Neuronal stem cell (in vitro differentiated cells): Measurements from ENCODE around the gene RRP1.

Experiments
- DNase-seq: peaks from one replicate; pipeline ENCODE4 v3.0.0-alpha.2; 2013; ENCODE audit warnings: low spot score
- H2AFZ ChIP-seq: one replicate; pipeline ENCODE4 v1.6.1; 2013; ENCODE audit warnings: mild to moderate bottlenecking, low read length, inconsistent platforms
- H2AK5ac ChIP-seq: 2 replicates; pipeline ENCODE4 v1.6.1; 2013; ENCODE audit warnings: low read depth, mild to moderate bottlenecking, inconsistent platforms, low read length, moderate library complexity, mixed read lengths
- H2BK120ac ChIP-seq: 2 replicates; pipeline ENCODE4 v1.6.1; 2013; ENCODE audit warnings: low read depth, mild to moderate bottlenecking, inconsistent platforms, low read length, moderate library complexity, mixed read lengths
- H2BK12ac ChIP-seq: one replicate; pipeline ENCODE4 v1.6.1; 2013; ENCODE audit warnings: low read length, inconsistent platforms
- H2BK15ac ChIP-seq: 2 replicates; pipeline ENCODE4 v1.6.1; 2013; ENCODE audit warnings: mild to moderate bottlenecking, low read length, inconsistent platforms, mixed read lengths
- H2BK5ac ChIP-seq: one replicate; pipeline ENCODE4 v1.6.1; 2013; ENCODE audit warnings: inconsistent platforms, mild to moderate bottlenecking, low read length, moderate library complexity
- H3K14ac ChIP-seq: one replicate; pipeline ENCODE4 v1.6.1; 2013; ENCODE audit warnings: low read length, inconsistent platforms
- H3K18ac ChIP-seq: 2 replicates; pipeline ENCODE4 v1.6.1; 2013; ENCODE audit warnings: low read length, inconsistent platforms
- H3K23ac ChIP-seq: 2 replicates; pipeline ENCODE4 v1.6.1; 2013; ENCODE audit warnings: low read depth, mild to moderate bottlenecking, mixed read lengths, low read length, inconsistent platforms; ENCODE audit not compliant: poor library complexity
- H3K27ac ChIP-seq: replicated peaks from 3 replicates; pipeline ENCODE4 v1.5.1; 2013; ENCODE audit warnings: low read length, inconsistent platforms
- H3K27me3 ChIP-seq, 3 experiments: 2 replicates each; pipeline ENCODE4 v1.6.1; 2013; ENCODE audit warnings: low read length in 3 of 3, mild to moderate bottlenecking in 2 of 3, inconsistent platforms in 1 of 3, low read depth in 1 of 3, mixed read lengths in 1 of 3, moderate library complexity in 1 of 3; ENCODE audit not compliant: control insufficient read depth in 3 of 3, insufficient read depth in 3 of 3
- H3K36me3 ChIP-seq, 2 donors: replicated peaks in 1 of 2; 2 replicates each; pipeline ENCODE4 v1.6.1; 2013; ENCODE audit warnings: low read length in 2 of 2; ENCODE audit not compliant: control insufficient read depth in 2 of 2, insufficient read depth in 2 of 2
- H3K4ac ChIP-seq: 2 replicates; pipeline ENCODE4 v1.6.1; 2013; ENCODE audit warnings: inconsistent platforms, mild to moderate bottlenecking, low read length, moderate library complexity
- H3K4me1 ChIP-seq, 2 donors: 1 replicate in 1 of 2; 2 replicates in 1 of 2; pipeline ENCODE4 v1.6.1; 2013; ENCODE audit warnings: low read length in 2 of 2, low read depth in 1 of 2; ENCODE audit not compliant: control insufficient read depth in 2 of 2, insufficient read depth in 1 of 2
- H3K4me2 ChIP-seq: one replicate; pipeline ENCODE4 v1.6.1; 2013; ENCODE audit warnings: mild to moderate bottlenecking, low read length, inconsistent platforms; ENCODE audit not compliant: insufficient read depth, poor library complexity, severe bottlenecking
- H3K4me3 ChIP-seq, 2 donors: 2 replicates each; pipeline ENCODE4 v1.5.1; 2013; ENCODE audit warnings: low read length in 2 of 2, mild to moderate bottlenecking in 2 of 2, inconsistent platforms in 1 of 2, moderate library complexity in 1 of 2
- H3K79me1 ChIP-seq: one replicate; pipeline ENCODE4 v1.6.1; 2013; ENCODE audit warnings: low read depth, mild to moderate bottlenecking, inconsistent platforms, low read length, moderate library complexity
- H3K9ac ChIP-seq: one replicate; pipeline ENCODE4 v1.6.1; 2013; ENCODE audit warnings: mild to moderate bottlenecking, low read depth, low read length, inconsistent platforms; ENCODE audit not compliant: poor library complexity
- H3K9me3 ChIP-seq, 2 donors: replicated peaks in 1 of 2; 2 replicates each; pipeline versions ENCODE3 to v1.6.1; 2013; ENCODE audit warnings: low read length in 2 of 2, mild to moderate bottlenecking in 2 of 2, inconsistent platforms in 1 of 2, low read depth in 1 of 2, mixed read lengths in 1 of 2, moderate library complexity in 1 of 2; ENCODE audit not compliant: control insufficient read depth in 2 of 2, insufficient read depth in 1 of 2
- H4K8ac ChIP-seq: one replicate; pipeline ENCODE4 v1.6.1; 2013; ENCODE audit warnings: low read depth, mild to moderate bottlenecking, inconsistent platforms, low read length, moderate library complexity
- H4K91ac ChIP-seq: one replicate; pipeline ENCODE4 v1.6.1; 2013; ENCODE audit warnings: low read length, low read depth, mild to moderate bottlenecking, inconsistent platforms; ENCODE audit not compliant: poor library complexity
- WGBS, 2 donors: extraction: QIAGEN DNeasy Blood & Tissue Kit; methylation state at CpG; one replicate each; pipeline ENCODE4 v1.1.7; 2013; ENCODE audit warnings: missing lambda C conversion rate in 2 of 2, mixed read lengths in 1 of 2; ENCODE audit not compliant: insufficient read length in 2 of 2, insufficient replicate concordance in 1 of 2; ENCODE audit errors: extremely low coverage in 2 of 2; 5-methylcytosine and 5-hydroxymethylcytosine counted together

The RRP1 gene

GRCh38 chr21:43808832-43809251 is 19.5 kb downstream of the RRP1 start:
- Histone ChIP-seq H4K8ac (no peak overlapping the region), H3K9me3 (peaks cover 0 to 2% of the 10 kb centered on the region in 2 donors), H2BK15ac (no peak overlapping the region), H4K91ac (no peak overlapping the region), H3K14ac (no peak overlapping the region), H3K4me2 (no peak overlapping the region), H3K36me3 (peaks cover 12 to 21% of the 10 kb centered on the region in 2 donors), H3K4me1 (peaks cover 6% of the 10 kb centered on the region in 2 donors), H3K23ac (no peak overlapping the region), H2AK5ac (no peak overlapping the region), H3K79me1 (peaks cover 7% of the 10 kb centered on the region), H3K18ac (no peak overlapping the region), H2AFZ (no peak overlapping the region), H3K4me3 (no peak overlapping the region), H2BK12ac (no peak overlapping the region), H3K4ac (no peak overlapping the region), H3K27me3 (no peaks in the 10 kb centered on the region), H2BK5ac (no peak overlapping the region), H3K9ac (no peak overlapping the region), H3K27ac (no peak overlapping the region), H2BK120ac (no peak overlapping the region)
- no CpG with 5 or more reads among the region's 22 CpGs for WGBS, 2 donors
- DNase-seq = no peak

- no peak overlapping the region for H3K14ac ChIP-seq
- H3K4me2 ChIP-seq = no peak overlapping the region
- no peaks in the 10 kb centered on the region for H3K27me3 ChIP-seq
- no peak overlapping the region for H3K9ac ChIP-seq
- no peak overlapping the region for H2AFZ ChIP-seq
- H3K27ac ChIP-seq = no peak overlapping the region
- no peak overlapping the region for H2BK15ac ChIP-seq
- no peak overlapping the region for H2AK5ac ChIP-seq
- H3K4me3 ChIP-seq = no peak overlapping the region
- H2BK120ac ChIP-seq = no peak overlapping the region
- H3K9me3 ChIP-seq = peaks cover 0 to 2% of the 10 kb centered on the region in 2 donors
- H3K18ac ChIP-seq = peak overlapping the region; percentile 27
- no peak overlapping the region for H3K4ac ChIP-seq
- peak overlapping the region; percentile 84 for H2BK5ac ChIP-seq
- H4K8ac ChIP-seq = no peak overlapping the region
- H4K91ac ChIP-seq = no peak overlapping the region
- H3K79me1 ChIP-seq = peaks cover 7% of the 10 kb centered on the region
- WGBS, 2 donors = no CpG with 5 or more reads among the region's 16 CpGs
- H3K4me1 ChIP-seq = peaks cover 7% of the 10 kb centered on the region in 2 donors
- DNase-seq = no peak
- H3K36me3 ChIP-seq = peaks cover 9 to 16% of the 10 kb centered on the region in 2 donors
- H3K23ac ChIP-seq = peak overlapping the region; percentile 81
- H2BK12ac ChIP-seq = no peak overlapping the region
Observed at GRCh38 chr21:43809346-43809799, 20.0 kb downstream of the RRP1 start.

- no peak overlapping the region for H3K4ac ChIP-seq
- no peak overlapping the region for H4K91ac ChIP-seq
- peaks cover 11 to 13% of the 10 kb centered on the region in 2 donors for H3K4me1 ChIP-seq
- no peak overlapping the region for H2AFZ ChIP-seq
- peak overlapping the region; percentile 97 for H2AK5ac ChIP-seq
- H3K36me3 ChIP-seq = peaks cover 7 to 11% of the 10 kb centered on the region in 2 donors
- no peak overlapping the region for H4K8ac ChIP-seq
- H3K4me3 ChIP-seq = no peak overlapping the region
- no peak overlapping the region for H3K4me2 ChIP-seq
- no peak overlapping the region for H3K9ac ChIP-seq
- peak overlapping the region; percentile 84 for H2BK5ac ChIP-seq
- H3K14ac ChIP-seq = peak overlapping the region; percentile 38
- H3K18ac ChIP-seq = no peak overlapping the region
- H2BK12ac ChIP-seq = peak overlapping the region; percentile 41
- H3K9me3 ChIP-seq = peaks cover 0 to 2% of the 10 kb centered on the region in 2 donors
- WGBS, 2 donors = no CpG with 5 or more reads among the region's 26 CpGs
- no peak overlapping the region for H2BK120ac ChIP-seq
- H3K23ac ChIP-seq = peak overlapping the region; percentile 58
- H3K27ac ChIP-seq = no peak overlapping the region
- H3K79me1 ChIP-seq = peaks cover 7% of the 10 kb centered on the region
- DNase-seq = no peak
- no peaks in the 10 kb centered on the region for H3K27me3 ChIP-seq
- peak overlapping the region; percentile 67 for H2BK15ac ChIP-seq
Observed at GRCh38 chr21:43809853-43810504, 20.6 kb downstream of the RRP1 start.

- peak overlapping the region; percentile 81 for H3K9ac ChIP-seq
- H3K4me1 ChIP-seq = peaks cover 11 to 13% of the 10 kb centered on the region in 2 donors
- H2AK5ac ChIP-seq = peak overlapping the region; percentile 97
- WGBS, 2 donors = no CpG with 5 or more reads among the region's 23 CpGs
- H3K36me3 ChIP-seq = peaks cover 5 to 7% of the 10 kb centered on the region in 2 donors
- peak overlapping the region; percentile 93 for H3K4ac ChIP-seq
- no peak overlapping the region for H4K8ac ChIP-seq
- H3K18ac ChIP-seq = peak overlapping the region; percentile 89
- peak; percentile 76 for DNase-seq
- no peak overlapping the region for H3K4me3 ChIP-seq
- peaks cover 0 to 2% of the 10 kb centered on the region in 2 donors for H3K9me3 ChIP-seq
- peak overlapping the region; percentile 41 for H2BK12ac ChIP-seq
- peak overlapping the region; percentile 38 for H3K14ac ChIP-seq
- H2AFZ ChIP-seq = peak overlapping the region; percentile 92
- H3K23ac ChIP-seq = peak overlapping the region; percentile 58
- H3K27ac ChIP-seq = no peak overlapping the region
- H3K27me3 ChIP-seq = no peaks in the 10 kb centered on the region
- H3K79me1 ChIP-seq = peaks cover 7% of the 10 kb centered on the region
- H2BK15ac ChIP-seq = peak overlapping the region; percentile 46
- peak overlapping the region; percentile 73 for H2BK120ac ChIP-seq
- peak overlapping the region; percentile 84 for H2BK5ac ChIP-seq
- H4K91ac ChIP-seq = peak overlapping the region; percentile 12
- H3K4me2 ChIP-seq = no peak overlapping the region
Observed at GRCh38 chr21:43810505-43811261, 21.3 kb downstream of the RRP1 start.
